Trophoblast cell (in vitro differentiated cells and primary cell): ENCODE measurements around the gene ALK.

Source experiments
- DNase-seq, 2 donors: peaks; one replicate each; pipeline ENCODE4 v3.0.0-alpha.2; 2016
- H2AFZ ChIP-seq: 2 replicates; pipeline ENCODE4 v1.6.1; 2013; ENCODE audit warnings: low read length, moderate library complexity, mild to moderate bottlenecking; ENCODE audit not compliant: insufficient read depth, poor library complexity
- H2AK5ac ChIP-seq: 2 replicates; pipeline ENCODE4 v1.6.1; 2013; ENCODE audit warnings: mild to moderate bottlenecking, low read length
- H2BK120ac ChIP-seq: 2 replicates; pipeline ENCODE4 v1.6.1; 2013; ENCODE audit warnings: low read length, mild to moderate bottlenecking, moderate library complexity; ENCODE audit not compliant: insufficient read depth, poor library complexity
- H2BK12ac ChIP-seq: 2 replicates; pipeline ENCODE4 v1.6.1; 2013; ENCODE audit warnings: mild to moderate bottlenecking, low read length, moderate library complexity
- H2BK5ac ChIP-seq: 2 replicates; pipeline ENCODE4 v1.6.1; 2013; ENCODE audit warnings: low read length, low read depth, moderate library complexity, mild to moderate bottlenecking; ENCODE audit not compliant: poor library complexity
- H3K14ac ChIP-seq: 2 replicates; pipeline ENCODE4 v1.6.1; 2013; ENCODE audit warnings: mild to moderate bottlenecking, low read length
- H3K18ac ChIP-seq: 2 replicates; pipeline ENCODE4 v1.6.1; 2013; ENCODE audit warnings: mild to moderate bottlenecking, low read length
- H3K23ac ChIP-seq: 2 replicates; pipeline ENCODE4 v1.6.1; 2013; ENCODE audit warnings: low read length
- H3K27ac ChIP-seq: 2 replicates; pipeline ENCODE4 v1.5.1; 2013; ENCODE audit warnings: low read depth, mild to moderate bottlenecking, inconsistent platforms, low read length, moderate library complexity
- H3K27me3 ChIP-seq: 2 replicates; pipeline ENCODE4 v1.6.1; 2013; ENCODE audit warnings: inconsistent platforms, mild to moderate bottlenecking, low read length, moderate library complexity; ENCODE audit not compliant: insufficient read depth
- H3K36me3 ChIP-seq, 2 experiments: 1 replicate in 1 of 2; 2 replicates in 1 of 2; pipeline ENCODE4 v1.6.1; 2013; ENCODE audit warnings: low read length in 2 of 2, mild to moderate bottlenecking in 2 of 2, moderate library complexity in 1 of 2; ENCODE audit not compliant: insufficient read depth in 2 of 2, control insufficient read depth in 1 of 2
- H3K4ac ChIP-seq: 2 replicates; pipeline ENCODE4 v1.6.1; 2013; ENCODE audit warnings: low read depth, mild to moderate bottlenecking, low read length, moderate library complexity
- H3K4me1 ChIP-seq, 2 experiments: 1 replicate in 1 of 2; 2 replicates in 1 of 2; pipeline ENCODE4 v1.6.1; 2013; ENCODE audit warnings: low read length in 2 of 2, mild to moderate bottlenecking in 2 of 2, moderate library complexity in 1 of 2; ENCODE audit not compliant: insufficient read depth in 2 of 2, control insufficient read depth in 1 of 2
- H3K4me2 ChIP-seq: 2 replicates; pipeline ENCODE4 v1.6.1; 2013; ENCODE audit warnings: inconsistent platforms, mild to moderate bottlenecking, low read length, moderate library complexity
- H3K4me3 ChIP-seq: 2 replicates; pipeline ENCODE4 v1.5.1; 2013; ENCODE audit warnings: mild to moderate bottlenecking, low read depth, low read length, inconsistent platforms
- H3K79me1 ChIP-seq: one replicate; pipeline ENCODE4 v1.6.1; 2013; ENCODE audit warnings: low read length
- H3K79me2 ChIP-seq: 2 replicates; pipeline ENCODE4 v1.6.1; 2013; ENCODE audit warnings: low read length, mild to moderate bottlenecking; ENCODE audit not compliant: control insufficient read depth, insufficient read depth, poor library complexity
- H3K9ac ChIP-seq: 2 replicates; pipeline ENCODE4 v1.6.1; 2013; ENCODE audit warnings: mild to moderate bottlenecking, low read length
- H3K9me3 ChIP-seq: 2 replicates; pipeline ENCODE4 v1.6.1; 2013; ENCODE audit warnings: low read depth, mild to moderate bottlenecking, control low read depth, inconsistent platforms, low read length; ENCODE audit not compliant: insufficient read depth
- H4K12ac ChIP-seq: 2 replicates; pipeline ENCODE4 v1.6.1; 2013; ENCODE audit warnings: low read depth, mild to moderate bottlenecking, low read length, moderate library complexity
- H4K8ac ChIP-seq: 2 replicates; pipeline ENCODE4 v1.6.1; 2013; ENCODE audit warnings: low read depth, mild to moderate bottlenecking, low read length, moderate library complexity
- H4K91ac ChIP-seq: one replicate; pipeline ENCODE4 v1.6.1; 2013; ENCODE audit warnings: low read depth, mild to moderate bottlenecking, low read length, moderate library complexity
- WGBS: extraction: QIAGEN DNeasy Blood & Tissue Kit; methylation state at CpG from one replicate; pipeline ENCODE4 v1.1.7; 2013; ENCODE audit warnings: missing lambda C conversion rate; ENCODE audit not compliant: insufficient read length, insufficient coverage; ENCODE audit errors: extremely low coverage; 5-methylcytosine and 5-hydroxymethylcytosine counted together

Gene ALK

GRCh38 chr2:29479401-29479800 lies 442.0 kb downstream of the ALK start:
- no peak overlapping the region for H3K23ac ChIP-seq
- no peak overlapping the region for H4K8ac ChIP-seq
- no peaks in the 10 kb centered on the region for H3K27me3 ChIP-seq
- no peak overlapping the region for H2BK120ac ChIP-seq
- H3K9me3 ChIP-seq: no peaks in the 10 kb centered on the region
- no peak overlapping the region for H2AFZ ChIP-seq
- H3K4me1 ChIP-seq: no peaks in the 10 kb centered on the region
- no peak overlapping the region for H2BK5ac ChIP-seq
- H4K91ac ChIP-seq: peak overlapping the region; percentile 45
- no peak overlapping the region for H3K4ac ChIP-seq
- H3K4me2 ChIP-seq: no peak overlapping the region
- H4K12ac ChIP-seq: no peak overlapping the region
- H3K14ac ChIP-seq: no peak overlapping the region
- no CpG with 5 or more reads among the region's 2 CpGs for WGBS
- H3K4me3 ChIP-seq: no peak overlapping the region
- H2AK5ac ChIP-seq: no peak overlapping the region
- no peak for DNase-seq
- H3K18ac ChIP-seq: no peak overlapping the region
- no peak overlapping the region for H2BK12ac ChIP-seq
- H3K9ac ChIP-seq: no peak overlapping the region
- no peaks in the 10 kb centered on the region for H3K36me3 ChIP-seq
- no peaks in the 10 kb centered on the region for H3K79me1 ChIP-seq
- no peak overlapping the region for H3K27ac ChIP-seq
- no peaks in the 10 kb centered on the region for H3K79me2 ChIP-seq

- DNase-seq: no peak
- no peak overlapping the region for H2BK120ac ChIP-seq
- no peak overlapping the region for H2BK12ac ChIP-seq
- no peak overlapping the region for H2BK5ac ChIP-seq
- H3K9ac ChIP-seq: no peak overlapping the region
- H2AFZ ChIP-seq: no peak overlapping the region
- no peak overlapping the region for H3K14ac ChIP-seq
- H3K27ac ChIP-seq: no peak overlapping the region
- H4K8ac ChIP-seq: no peak overlapping the region
- no peaks in the 10 kb centered on the region for H3K9me3 ChIP-seq
- no peak overlapping the region for H3K23ac ChIP-seq
- no peak overlapping the region for H2AK5ac ChIP-seq
- no peak overlapping the region for H3K18ac ChIP-seq
- H3K4ac ChIP-seq: no peak overlapping the region
- no peaks in the 10 kb centered on the region for H3K79me2 ChIP-seq
- no peaks in the 10 kb centered on the region for H3K4me1 ChIP-seq
- no peak overlapping the region for H3K4me2 ChIP-seq
- H3K4me3 ChIP-seq: no peak overlapping the region
- no CpG with 5 or more reads among the region's 4 CpGs for WGBS
- no peak overlapping the region for H4K91ac ChIP-seq
- no peak overlapping the region for H4K12ac ChIP-seq
- no peaks in the 10 kb centered on the region for H3K79me1 ChIP-seq
- H3K36me3 ChIP-seq: no peaks in the 10 kb centered on the region
- H3K27me3 ChIP-seq: no peaks in the 10 kb centered on the region
These were observed 442.7 kb downstream of the ALK start for GRCh38 chr2:29478641-29479040.

- no peak overlapping the region for H3K4me2 ChIP-seq
These were observed 444.2 kb downstream of the ALK start for GRCh38 chr2:29477186-29477585.

GRCh38 chr2:29475499-29475898 lies 445.9 kb downstream of the ALK start:
- Histone ChIP-seq H3K4ac (no peak overlapping the region), H2AK5ac (no peak overlapping the region), H4K12ac (no peak overlapping the region), H4K91ac (no peak overlapping the region), H3K4me3 (no peak overlapping the region), H3K27ac (no peak overlapping the region), H3K9me3 (no peaks in the 10 kb centered on the region), H3K79me2 (no peaks in the 10 kb centered on the region), H4K8ac (no peak overlapping the region), H3K4me2 (no peak overlapping the region), H3K27me3 (no peaks in the 10 kb centered on the region), H2AFZ (no peak overlapping the region), H3K79me1 (no peaks in the 10 kb centered on the region), H3K14ac (no peak overlapping the region), H3K23ac (no peak overlapping the region), H3K9ac (no peak overlapping the region), H2BK5ac (no peak overlapping the region), H2BK120ac (no peak overlapping the region), H3K4me1 (no peaks in the 10 kb centered on the region), H2BK12ac (no peak overlapping the region), H3K36me3 (no peaks in the 10 kb centered on the region), H3K18ac (no peak overlapping the region)
- no peak for DNase-seq
- no CpG with 5 or more reads among the region's 9 CpGs for WGBS

More at GRCh38 chr2:29477186-29477585, 444.2 kb downstream of the ALK start:
- Histone ChIP-seq H3K9ac (no peak overlapping the region), H2BK5ac (no peak overlapping the region), H2AK5ac (no peak overlapping the region), H4K91ac (no peak overlapping the region), H2BK120ac (no peak overlapping the region), H3K27me3 (no peaks in the 10 kb centered on the region), H3K14ac (no peak overlapping the region), H4K8ac (no peak overlapping the region), H2AFZ (no peak overlapping the region), H3K79me1 (no peaks in the 10 kb centered on the region), H2BK12ac (no peak overlapping the region), H4K12ac (no peak overlapping the region), H3K4me3 (no peak overlapping the region), H3K9me3 (no peaks in the 10 kb centered on the region), H3K36me3 (no peaks in the 10 kb centered on the region), H3K4me1 (no peaks in the 10 kb centered on the region), H3K4ac (no peak overlapping the region), H3K27ac (no peak overlapping the region), H3K79me2 (no peaks in the 10 kb centered on the region), H3K23ac (no peak overlapping the region), H3K18ac (no peak overlapping the region)
- DNase-seq: no peak
